Endothelial cell of umbilical vein (primary cell): ENCODE data around the gene L3MBTL3. TPM values are rescaled to one million over a fixed set of nuclear protein-coding genes. Genes with fewer than 3 reads are reported as not detected.

Source experiments
- BruUV-seq: library from RNA; stranded (reverse); fragments of 400-500 nt; replicated peaks from 2 replicates; lab custom pipeline; 2021; lab: Mats Ljungman, UMichigan
- CTCF ChIA-PET: fragments of 300-600, 350-600 bp; sonication (Branson Sonifier 250); formaldehyde crosslinking; loops from one replicate; lab custom pipeline; 2021; ENCODE audit warnings: antibody characterized with exemption, inconsistent platforms; lab: Charles Lee
- POLR2A ChIA-PET: fragments of 300-600, 350-600 bp; sonication (Branson Sonifier 250); formaldehyde crosslinking; loops from one replicate; lab custom pipeline; 2021; ENCODE audit warnings: antibody characterized with exemption, inconsistent platforms; lab: Charles Lee
- DNase-seq: peaks from one replicate; pipeline ENCODE4 v3.0.0-alpha.2; 2011; ENCODE audit warnings: low read depth, low spot score
- FAIRE-seq: peaks from 2 replicates; lab custom pipeline; 2011; peaks lifted over from hg19 to GRCh38; lab: Jason Lieb, UNC
- H2AFZ ChIP-seq: 2 replicates; pipeline ENCODE4 v1.6.0; 2012; ENCODE audit warnings: low read depth, low read length, control low read depth, inconsistent platforms
- H3K27ac ChIP-seq: 2 replicates; pipeline ENCODE4 v1.5.1; 2011; ENCODE audit warnings: low read depth, mild to moderate bottlenecking, control low read depth, low read length, moderate library complexity; ENCODE audit not compliant: insufficient read depth
- H3K27me3 ChIP-seq, 2 experiments: 2 replicates each; pipeline versions ENCODE4 v1.6.0 to v1.6.1; 2011; ENCODE audit warnings: low read length in 2 of 2, mixed read lengths in 1 of 2; ENCODE audit not compliant: control insufficient read depth in 2 of 2, insufficient read depth in 2 of 2
- H3K36me3 ChIP-seq, 2 experiments: 2 replicates in 1 of 2; 3 replicates in 1 of 2; pipeline ENCODE4 v1.5.1; 2011; ENCODE audit warnings: low read length in 2 of 2, mild to moderate bottlenecking in 1 of 2, moderate library complexity in 1 of 2; ENCODE audit not compliant: control insufficient read depth in 2 of 2, insufficient read depth in 2 of 2; ENCODE audit errors: extremely low read depth in 1 of 2
- H3K4me1 ChIP-seq: 3 replicates; pipeline ENCODE4 v1.5.1; 2011; ENCODE audit warnings: mild to moderate bottlenecking, low read length; ENCODE audit not compliant: control insufficient read depth, insufficient read depth; ENCODE audit errors: extremely low read depth
- H3K4me2 ChIP-seq: 2 replicates; pipeline ENCODE4 v1.6.1; 2011; ENCODE audit warnings: low read length, control low read depth, mixed read lengths; ENCODE audit not compliant: insufficient read depth
- H3K4me3 ChIP-seq, 3 experiments: fragments of 200-600 bp in 1 of 3; sonication (generic), shearing (Covaris generic) in 1 of 3; replicated peaks in 1 of 3; 2 replicates each; pipeline ENCODE4 v1.5.1; 2011 to 2016; ENCODE audit warnings: control low read depth in 3 of 3, low read length in 3 of 3, mild to moderate bottlenecking in 2 of 3, inconsistent platforms in 1 of 3, low read depth in 1 of 3, moderate library complexity in 1 of 3; ENCODE audit not compliant: insufficient read depth in 1 of 3
- H3K79me2 ChIP-seq: 2 replicates; pipeline ENCODE4 v1.6.0; 2012; ENCODE audit warnings: low read length, inconsistent platforms; ENCODE audit not compliant: control insufficient read depth, insufficient read depth
- H3K9ac ChIP-seq: replicated peaks from 2 replicates; pipeline ENCODE3; 2011; ENCODE audit warnings: low read length, control low read depth; ENCODE audit not compliant: insufficient read depth; ENCODE audit errors: extremely low read depth
- H3K9me1 ChIP-seq: replicated peaks from 3 replicates; pipeline ENCODE4 v1.6.0; 2011; ENCODE audit warnings: mild to moderate bottlenecking, low read length; ENCODE audit not compliant: control insufficient read depth, insufficient read depth; ENCODE audit errors: extremely low read depth
- H3K9me3 ChIP-seq: replicated peaks from 2 replicates; pipeline ENCODE4 v1.5.1; 2012; ENCODE audit warnings: low read length, inconsistent platforms; ENCODE audit not compliant: control insufficient read depth, insufficient read depth
- H4K20me1 ChIP-seq: replicated peaks from 2 replicates; pipeline ENCODE3; 2011; ENCODE audit warnings: mild to moderate bottlenecking, low read length; ENCODE audit not compliant: control insufficient read depth, insufficient read depth; ENCODE audit errors: extremely low read depth
- EZH2 ChIP-seq: IDR thresholded peaks from 2 replicates; pipeline ENCODE4 v1.6.1; 2012; ENCODE audit warnings: borderline replicate concordance, low read depth, mild to moderate bottlenecking, moderate library complexity, low read length, inconsistent platforms; ENCODE audit not compliant: severe bottlenecking
- FOS ChIP-seq: IDR thresholded peaks from 2 replicates; pipeline ENCODE4 v1.6.1; 2011; ENCODE audit warnings: mild to moderate bottlenecking, low read length, moderate library complexity, borderline replicate concordance; ENCODE audit not compliant: insufficient read depth
- JUN ChIP-seq: IDR thresholded peaks from 2 replicates; pipeline ENCODE4 v1.6.1; 2011; ENCODE audit warnings: borderline replicate concordance, low read depth; ENCODE audit not compliant: insufficient read length, insufficient read depth
- POLR2A ChIP-seq: IDR thresholded peaks from 2 replicates; pipeline ENCODE4 v1.6.1; 2012; ENCODE audit warnings: low read depth, mild to moderate bottlenecking, control low read depth, low read length
- POLR2AphosphoS5 ChIP-seq: IDR thresholded peaks from 2 replicates; pipeline ENCODE4 v1.6.1; 2012; ENCODE audit warnings: low read depth, mild to moderate bottlenecking, control low read depth, low read length, moderate library complexity; ENCODE audit not compliant: insufficient read depth
- dilution Hi-C: fragments of 300-500 bp; cut with MboI; formaldehyde crosslinking; loops from one replicate; pipeline ENCODE4 v1.15.0; 2019; ENCODE audit warnings: low sequenced_read_pairs; ENCODE audit not compliant: extremely low pct_ligation_motif_present
- intact Hi-C: fragments of 100-400 bp; cut with micrococcal nuclease; formaldehyde crosslinking; loops from one replicate; pipeline ENCODE4 v1.10.0; 2022
- polyA plus RNA-seq, 4 experiments: library from polyadenylated mRNA; depleted of rRNA in 3 of 4; stranded (reverse) in 3 of 4; unstranded in 1 of 4; fragments of >200 nt; gene quantifications; 2 replicates each; pipeline versions ENCODE4 v1.2.1 to v1.2.3, GENCODE V29; 2011 to 2012; ENCODE audit warnings: missing spikeins in 1 of 4
- total RNA-seq: library from RNA; stranded (reverse); gene quantifications from 2 replicates; pipeline ENCODE4 v1.2.3, GENCODE V29; 2021
- TF ChIP-seq, protein P1 (sequence below): IDR thresholded peaks from 2 replicates; pipeline ENCODE4 v1.6.1; 2011; ENCODE audit not compliant: insufficient read depth, insufficient read length
- TF ChIP-seq, protein P2 (sequence below), 2 donors: IDR thresholded peaks; 1 replicate in 1 of 2; 2 replicates in 1 of 2; pipeline ENCODE4 v1.5.1; 2011; ENCODE audit warnings: low read length in 2 of 2, mild to moderate bottlenecking in 2 of 2, moderate library complexity in 2 of 2, control low read depth in 1 of 2, inconsistent platforms in 1 of 2, low read depth in 1 of 2; ENCODE audit not compliant: insufficient read depth in 1 of 2; ENCODE audit errors: extremely low read depth in 1 of 2

L3MBTL3 gene
- total and polyA plus RNA-seq, 2 donors (not counting 3 experiments of a cell fraction or from before 2014, with no cell fraction given): 26.5 to 86.1 TPM

DNA sequence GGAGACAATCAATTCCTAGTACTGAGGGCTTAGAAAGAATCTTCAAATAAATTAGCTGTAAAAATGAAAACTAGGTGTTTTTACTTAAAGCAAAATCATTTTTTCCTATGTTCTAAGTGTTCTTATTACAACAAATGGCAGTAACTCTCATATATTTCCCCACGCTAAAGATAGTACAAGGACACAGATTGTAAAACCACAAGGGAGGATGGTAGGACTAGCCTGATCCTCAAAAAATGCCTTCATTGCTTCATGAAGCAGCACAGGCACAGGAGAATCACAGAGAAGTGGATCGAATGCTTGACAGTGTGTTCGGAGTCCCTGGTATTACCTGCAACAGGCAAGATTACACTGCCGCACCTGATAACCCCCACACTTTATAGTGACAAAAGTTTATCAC is 145.9 kb downstream of the L3MBTL3 start:
- H2AFZ ChIP-seq: no peak overlapping the region
- FAIRE-seq: no peak
- no peaks in the 10 kb centered on the region for H3K79me2 ChIP-seq
- ChIA-PET CTCF (no interaction called here), POLR2A (no interaction called here)
- peaks cover 2% of the 10 kb centered on the region for H4K20me1 ChIP-seq
- H3K36me3 ChIP-seq: no peaks in the 10 kb centered on the region
- H3K4me1 ChIP-seq: no peaks in the 10 kb centered on the region
- H3K27ac ChIP-seq: no peak overlapping the region
- no TSS peak for BruUV-seq
- intact Hi-C loops: no loop called here
- no peak overlapping the region for H3K9ac ChIP-seq
- H3K4me3 ChIP-seq: no peak overlapping the region
- H3K4me2 ChIP-seq: no peak overlapping the region
- TF ChIP-seq JUN (no peak), POLR2AphosphoS5 (no peak), FOS (no peak), EZH2 (no peak), POLR2A (no peak)
- TF ChIP-seq, protein P1, sequence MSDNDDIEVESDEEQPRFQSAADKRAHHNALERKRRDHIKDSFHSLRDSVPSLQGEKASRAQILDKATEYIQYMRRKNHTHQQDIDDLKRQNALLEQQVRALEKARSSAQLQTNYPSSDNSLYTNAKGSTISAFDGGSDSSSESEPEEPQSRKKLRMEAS: no peak
- TF ChIP-seq, protein P2, sequence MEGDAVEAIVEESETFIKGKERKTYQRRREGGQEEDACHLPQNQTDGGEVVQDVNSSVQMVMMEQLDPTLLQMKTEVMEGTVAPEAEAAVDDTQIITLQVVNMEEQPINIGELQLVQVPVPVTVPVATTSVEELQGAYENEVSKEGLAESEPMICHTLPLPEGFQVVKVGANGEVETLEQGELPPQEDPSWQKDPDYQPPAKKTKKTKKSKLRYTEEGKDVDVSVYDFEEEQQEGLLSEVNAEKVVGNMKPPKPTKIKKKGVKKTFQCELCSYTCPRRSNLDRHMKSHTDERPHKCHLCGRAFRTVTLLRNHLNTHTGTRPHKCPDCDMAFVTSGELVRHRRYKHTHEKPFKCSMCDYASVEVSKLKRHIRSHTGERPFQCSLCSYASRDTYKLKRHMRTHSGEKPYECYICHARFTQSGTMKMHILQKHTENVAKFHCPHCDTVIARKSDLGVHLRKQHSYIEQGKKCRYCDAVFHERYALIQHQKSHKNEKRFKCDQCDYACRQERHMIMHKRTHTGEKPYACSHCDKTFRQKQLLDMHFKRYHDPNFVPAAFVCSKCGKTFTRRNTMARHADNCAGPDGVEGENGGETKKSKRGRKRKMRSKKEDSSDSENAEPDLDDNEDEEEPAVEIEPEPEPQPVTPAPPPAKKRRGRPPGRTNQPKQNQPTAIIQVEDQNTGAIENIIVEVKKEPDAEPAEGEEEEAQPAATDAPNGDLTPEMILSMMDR (IDR thresholded peaks at IDR 0.05; ENCODE audit: extremely low read depth in 1 of 2, insufficient read depth in 1 of 2, low read depth in 1 of 2, low read length in 2 of 2): no peak
- dilution Hi-C loops: no loop called here
- H3K9me3 ChIP-seq: no peaks in the 10 kb centered on the region
- H3K27me3 ChIP-seq: peaks cover 4 to 16% of the 10 kb centered on the region in 2 experiments
- H3K9me1 ChIP-seq: no peaks in the 10 kb centered on the region
- DNase-seq: no peak
